Mesodermal cell (in vitro differentiated cells): ENCODE results near the gene DOCK9.
"Not testable (repeated sequence)": the region's sequence is repeated elsewhere in the genome, so short reads cannot be mapped to it uniquely, and the experiment has no call there.

Experiments
- H3K27ac ChIP-seq: 2 replicates; pipeline ENCODE4 v1.7.0; 2013; ENCODE audit warnings: mild to moderate bottlenecking, low read depth, low read length, moderate library complexity; ENCODE audit not compliant: severe bottlenecking
- H3K36me3 ChIP-seq: 2 replicates; pipeline ENCODE4 v1.7.1; 2013; ENCODE audit warnings: mild to moderate bottlenecking, low read length, moderate library complexity; ENCODE audit not compliant: control insufficient read depth, insufficient read depth
- H3K4me1 ChIP-seq: one replicate; pipeline ENCODE4 v1.7.1; 2013; ENCODE audit warnings: mild to moderate bottlenecking, low read length; ENCODE audit not compliant: insufficient read depth, control insufficient read depth, poor library complexity, severe bottlenecking
- H3K4me3 ChIP-seq: 2 replicates; pipeline ENCODE4 v1.7.0; 2013; ENCODE audit warnings: low read length, control low read depth, mild to moderate bottlenecking; ENCODE audit not compliant: insufficient read depth, poor library complexity, severe bottlenecking; ENCODE audit errors: extremely low read depth
- H3K9me3 ChIP-seq: 2 replicates; pipeline ENCODE4 v1.7.1; 2013; ENCODE audit warnings: mild to moderate bottlenecking, low read length, moderate library complexity; ENCODE audit not compliant: control insufficient read depth
- WGBS, 2 experiments: methylation state at CpG; one replicate each; pipeline ENCODE4 v1.1.5; 2013; ENCODE audit warnings: missing lambda C conversion rate in 2 of 2; ENCODE audit not compliant: insufficient coverage in 2 of 2; 5-methylcytosine and 5-hydroxymethylcytosine counted together

The DOCK9 gene

GRCh38 chr13:98765996-98766519, 211.8 kb downstream of the DOCK9 start:
- Histone ChIP-seq H3K9me3 (no peaks in the 10 kb centered on the region), H3K4me3 (no peak overlapping the region), H3K36me3 (no peaks in the 10 kb centered on the region), H3K27ac (no peak overlapping the region), H3K4me1 (peaks cover 5% of the 10 kb centered on the region)
- WGBS, 2 experiments, result 90 to 98% methylated on average over 6 to 7 of the region's 8 CpGs

GRCh38 chr13:98761986-98762616, 215.8 kb downstream of the DOCK9 start:
- Histone ChIP-seq H3K36me3 (no peaks in the 10 kb centered on the region), H3K27ac (no peak overlapping the region), H3K4me3 (no peak overlapping the region), H3K4me1 (peaks cover 5% of the 10 kb centered on the region), H3K9me3 (peaks cover 4% of the 10 kb centered on the region)
- WGBS, 2 experiments, result 91 to 93% methylated on average over 10 to 15 of the region's 15 CpGs

GRCh38 chr13:98761126-98761985, 216.5 kb downstream of the DOCK9 start:
- Histone ChIP-seq H3K36me3 (no peaks in the 10 kb centered on the region), H3K27ac (no peak overlapping the region), H3K4me3 (no peak overlapping the region), H3K4me1 (peaks cover under 1% of the 10 kb centered on the region), H3K9me3 (peaks cover 4% of the 10 kb centered on the region)
- WGBS, 2 experiments, result 87 to 92% methylated on average over 14 of the region's 15 CpGs

GRCh38 chr13:98755729-98756128, 222.1 kb downstream of the DOCK9 start:
- H3K9me3 ChIP-seq, result peaks cover 8% of the 10 kb centered on the region
- 89 to 93% methylated on average over 9 of the region's 9 CpGs for WGBS, 2 experiments
- peaks cover 12% of the 10 kb centered on the region for H3K4me1 ChIP-seq
- H3K27ac ChIP-seq, result no peak overlapping the region
- H3K4me3 ChIP-seq, result no peak overlapping the region
- H3K36me3 ChIP-seq, result no peaks in the 10 kb centered on the region

GRCh38 chr13:98755116-98755515, 222.7 kb downstream of the DOCK9 start:
- H3K4me1 ChIP-seq, result peaks cover 12% of the 10 kb centered on the region
- no peaks in the 10 kb centered on the region for H3K36me3 ChIP-seq
- H3K4me3 ChIP-seq, result no peak overlapping the region
- H3K9me3 ChIP-seq, result peaks cover 4% of the 10 kb centered on the region
- H3K27ac ChIP-seq, result no peak overlapping the region
- 83 to 92% methylated on average over 2 of the region's 2 CpGs for WGBS, 2 experiments

DNA sequence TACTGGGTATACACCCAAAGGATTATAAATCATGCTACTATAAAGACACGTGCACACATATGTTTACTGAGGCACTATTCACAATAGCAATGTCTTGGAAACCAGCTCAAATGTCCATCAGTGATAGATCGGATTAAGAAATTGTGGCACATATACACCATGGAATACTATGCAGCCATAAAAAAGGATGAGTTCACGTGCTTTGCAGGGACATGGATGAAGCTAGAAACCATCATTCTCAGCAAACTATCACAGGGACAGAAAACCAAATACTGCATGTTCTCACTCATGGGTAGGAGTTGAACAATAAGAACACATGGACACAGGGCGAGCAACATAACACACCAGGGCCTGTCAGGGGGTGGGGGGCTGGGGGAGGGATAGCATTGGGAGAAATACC, 223.4 kb downstream of the DOCK9 start:
- not testable (repeated sequence) for H3K27ac ChIP-seq, H3K4me3 ChIP-seq, H3K36me3 ChIP-seq, H3K9me3 ChIP-seq
- peaks cover 12% of the 10 kb centered on the region for H3K4me1 ChIP-seq
- 90 to 94% methylated on average over 3 to 4 of the region's 4 CpGs for WGBS, 2 experiments

DNA sequence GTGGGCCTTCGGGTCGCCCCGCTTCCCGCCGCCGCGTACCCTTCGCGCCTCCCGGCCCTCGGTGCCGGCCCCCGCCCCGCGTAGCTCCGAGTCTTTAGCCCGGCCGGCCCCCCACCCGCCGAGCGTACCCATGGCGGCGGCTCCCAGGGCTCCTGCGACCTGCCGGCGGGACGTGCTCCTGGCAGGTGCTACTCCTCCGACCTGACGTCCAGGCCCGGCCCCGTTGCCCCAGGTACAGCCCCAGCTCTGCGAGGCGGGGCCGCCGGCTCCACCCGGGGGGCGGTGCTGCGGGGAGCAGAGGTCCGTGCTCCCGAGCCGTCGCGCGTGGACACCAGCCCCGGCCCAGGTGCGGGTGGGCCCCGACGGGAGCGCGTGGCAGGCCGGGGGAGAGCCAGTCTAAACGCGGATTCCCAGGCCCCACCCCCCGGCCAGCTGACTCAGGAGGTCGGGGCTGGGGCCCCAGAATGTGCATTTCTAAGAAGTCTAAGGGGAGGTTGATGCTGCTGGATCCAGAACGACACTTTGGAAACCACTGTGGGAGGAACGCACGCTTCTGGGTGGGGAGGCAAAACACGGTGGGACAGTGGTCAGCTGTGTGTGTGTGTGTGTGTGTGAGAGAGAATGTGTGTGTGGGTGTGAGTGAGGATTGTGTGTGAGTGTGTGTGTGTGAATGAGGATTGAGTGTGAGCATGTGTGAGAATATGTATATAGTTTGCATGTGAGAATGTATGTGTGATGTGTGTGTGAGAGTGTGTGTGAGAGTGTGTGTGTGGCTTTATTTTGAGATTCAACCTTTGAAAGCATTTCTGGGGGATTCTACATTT, 225.2 kb downstream of the DOCK9 start, which contains the start of gene SLC15A1:
Gene SLC15A1 (minus strand): TSS at position 206 of the 824 bp plus-strand sequence. CDS start 74 bp downstream, at position 132.
- no peak within 1 kb of the TSS for H3K27ac ChIP-seq
- 15% methylated on average over 40 to 42 of the region's 59 CpGs for WGBS, 2 experiments

GRCh38 chr13:98751861-98752466, 225.9 kb downstream of the DOCK9 start:
- H3K4me3 ChIP-seq, result peak overlapping the region; percentile 23
- no peaks in the 10 kb centered on the region for H3K36me3 ChIP-seq
- H3K27ac ChIP-seq, result no peak overlapping the region
- 3 to 4% methylated on average over 23 to 24 of the region's 36 CpGs for WGBS, 2 experiments
- peaks cover 4% of the 10 kb centered on the region for H3K9me3 ChIP-seq
- peaks cover 12% of the 10 kb centered on the region for H3K4me1 ChIP-seq

More for the DNA sequence above, 225.2 kb downstream of the DOCK9 start, which contains the start of gene SLC15A1:
- H3K9me3 ChIP-seq, result peaks cover 4% of the 10 kb centered on the region
- H3K4me1 ChIP-seq, result peaks cover 12% of the 10 kb centered on the region
- H3K36me3 ChIP-seq, result no peaks in the 10 kb centered on the region
- peak within 1 kb of the TSS; percentile 23 for H3K4me3 ChIP-seq

GRCh38 chr13:98751367-98751782, 226.5 kb downstream of the DOCK9 start:
- WGBS, 2 experiments, result 46 to 55% methylated on average over 3 to 8 of the region's 8 CpGs
- Histone ChIP-seq H3K36me3 (no peaks in the 10 kb centered on the region), H3K4me1 (peaks cover 12% of the 10 kb centered on the region), H3K9me3 (peaks cover 4% of the 10 kb centered on the region), H3K27ac (no peak overlapping the region), H3K4me3 (no peak overlapping the region)

DNA sequence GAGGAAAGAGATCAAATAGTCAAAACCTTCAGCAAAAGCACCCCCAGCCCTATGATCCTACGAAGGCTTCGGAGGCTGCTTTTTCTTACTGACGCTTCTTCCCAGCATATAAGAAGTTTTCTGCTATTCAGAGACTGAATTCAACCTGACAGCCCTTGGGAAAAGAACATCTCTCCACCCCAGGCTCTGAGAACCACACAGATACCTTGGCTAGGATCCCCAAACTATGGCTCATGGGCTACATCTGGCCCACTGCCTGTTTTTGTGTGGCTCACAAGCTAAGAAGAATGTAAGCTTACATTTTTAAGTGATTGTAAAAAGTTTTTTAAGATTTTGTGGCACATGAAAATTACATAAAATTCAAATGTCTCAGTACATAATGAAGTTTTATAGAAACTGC, 228.4 kb downstream of the DOCK9 start:
- Histone ChIP-seq H3K27ac (no peak overlapping the region), H3K9me3 (peaks cover 4% of the 10 kb centered on the region), H3K4me3 (no peak overlapping the region), H3K4me1 (peaks cover 12% of the 10 kb centered on the region), H3K36me3 (no peaks in the 10 kb centered on the region)
- WGBS, 2 experiments, result 42 to 62% methylated on average over 3 of the region's 3 CpGs
